SK-N-SH (cell line): ENCODE results near the gene MYF6. TPM values are rescaled to one million over a fixed set of nuclear protein-coding genes. Genes with fewer than 3 reads are reported as not detected.

Experiments
- CTCF ChIA-PET: fragments of 300-600, 350-600 bp; formaldehyde crosslinking; extraction: SDS; loops from one replicate; lab custom pipeline; 2021; lab: Yijun Ruan, JAX
- POLR2A ChIA-PET: fragments of 350-600 bp; sonication (Branson Sonifier 250); formaldehyde crosslinking; extraction: SDS; loops from one replicate; lab custom pipeline; 2020; ENCODE audit warnings: antibody characterized with exemption, inconsistent platforms; lab: Yijun Ruan, JAX
- DNase-seq: peaks from one replicate; pipeline ENCODE4 v3.0.0; 2012
- H2AFZ ChIP-seq: fragments of 200-600 bp; sonication (generic); 2 replicates; pipeline ENCODE4 v1.8.1; 2016; ENCODE audit warnings: antibody characterized with exemption, mild to moderate bottlenecking, low read depth
- H3F3A ChIP-seq: fragments of 200-600 bp; sonication (generic); replicated peaks from 2 replicates; pipeline ENCODE3; 2016; ENCODE audit warnings: antibody characterized with exemption, mild to moderate bottlenecking; ENCODE audit not compliant: insufficient read depth
- H3K27ac ChIP-seq, 2 experiments: fragments of 200-500 bp in 1 of 2; fragments of 200-600 bp in 1 of 2; sonication (Bioruptor generic) in 1 of 2; sonication (generic), shearing (Covaris generic) in 1 of 2; 2 replicates each; pipeline versions ENCODE4 v1.5.1 to v1.6.1; 2014 to 2016; ENCODE audit warnings: low read depth in 2 of 2, inconsistent platforms in 1 of 2, low read length in 1 of 2, mild to moderate bottlenecking in 1 of 2, mixed read lengths in 1 of 2
- H3K27me3 ChIP-seq: fragments of 200-600 bp; sonication (generic), shearing (Covaris generic); 2 replicates; pipeline ENCODE4 v1.6.1; 2016; ENCODE audit warnings: mixed run types; ENCODE audit not compliant: insufficient read depth
- H3K36me3 ChIP-seq, 2 experiments: fragments of 200-500 bp in 1 of 2; fragments of 200-600 bp in 1 of 2; sonication (Bioruptor generic) in 1 of 2; sonication (generic) in 1 of 2; replicated peaks in 1 of 2; 2 replicates each; pipeline versions ENCODE3 to v1.5.1; 2014 to 2016; ENCODE audit warnings: low read length in 1 of 2, mild to moderate bottlenecking in 1 of 2; ENCODE audit not compliant: insufficient read depth in 2 of 2, control insufficient read depth in 1 of 2
- H3K4me1 ChIP-seq, 2 experiments: fragments of 200-500 bp in 1 of 2; fragments of 200-600 bp in 1 of 2; sonication (Bioruptor generic) in 1 of 2; sonication (generic), shearing (Covaris generic) in 1 of 2; 2 replicates each; pipeline versions ENCODE4 v1.5.1 to v1.6.1; 2014 to 2016; ENCODE audit warnings: low read depth in 1 of 2, low read length in 1 of 2, mixed run types in 1 of 2; ENCODE audit not compliant: insufficient read depth in 2 of 2, control insufficient read depth in 1 of 2
- H3K4me2 ChIP-seq: fragments of 200-600 bp; sonication (generic), shearing (Covaris generic); 2 replicates; pipeline ENCODE4 v1.6.1; 2017; ENCODE audit warnings: mixed run types
- H3K4me3 ChIP-seq, 2 experiments: fragments of 200-500 bp in 1 of 2; fragments of 200-600 bp in 1 of 2; sonication (Bioruptor generic) in 1 of 2; sonication (generic), shearing (Covaris generic) in 1 of 2; 2 replicates each; pipeline versions ENCODE4 v1.5.1 to v1.8.1; 2014 to 2016; ENCODE audit warnings: low read depth in 2 of 2, inconsistent platforms in 1 of 2, low read length in 1 of 2, mild to moderate bottlenecking in 1 of 2, mixed read lengths in 1 of 2, moderate library complexity in 1 of 2
- H3K79me2 ChIP-seq: fragments of 200-600 bp; sonication (generic); 2 replicates; pipeline ENCODE4 v1.8.1; 2017; ENCODE audit warnings: mild to moderate bottlenecking; ENCODE audit not compliant: insufficient read depth
- H3K9ac ChIP-seq: fragments of 200-600 bp; sonication (generic); 2 replicates; pipeline ENCODE4 v1.6.1; 2017; ENCODE audit warnings: mixed run types
- H3K9me2 ChIP-seq: fragments of 200-600 bp; sonication (generic); 2 replicates; pipeline ENCODE4 v1.6.1; 2017; ENCODE audit warnings: mixed run types
- H3K9me3 ChIP-seq: fragments of 200-600 bp; sonication (generic); 2 replicates; pipeline ENCODE4 v1.6.1; 2017; ENCODE audit warnings: mixed run types, mild to moderate bottlenecking, moderate library complexity
- H4K20me1 ChIP-seq: fragments of 200-600 bp; sonication (generic); 2 replicates; pipeline ENCODE4 v1.6.1; 2017; ENCODE audit warnings: mild to moderate bottlenecking, mixed run types; ENCODE audit not compliant: insufficient read depth
- CHD2 ChIP-seq: fragments of 150-350 bp; IDR thresholded peaks from 2 replicates; pipeline ENCODE4 v1.6.1; 2018; ENCODE audit warnings: low read length; ENCODE audit not compliant: partially characterized antibody
- EZH2phosphoT487 ChIP-seq: fragments of 200-600 bp; sonication (generic); IDR thresholded peaks from 2 replicates; pipeline ENCODE4 v1.6.1; 2017; ENCODE audit warnings: low read depth, mixed run types, mild to moderate bottlenecking, antibody characterized with exemption, moderate library complexity, borderline replicate concordance
- FOSL2 ChIP-seq: IDR thresholded peaks from 2 replicates; pipeline ENCODE4 v1.4.0; 2012; ENCODE audit warnings: low read depth, mild to moderate bottlenecking, moderate library complexity, borderline replicate concordance
- MAX ChIP-seq: IDR thresholded peaks from 2 replicates; pipeline ENCODE4 v1.4.0; 2012; ENCODE audit warnings: low read depth
- NRF1 ChIP-seq: IDR thresholded peaks from 2 replicates; pipeline ENCODE4 v1.6.1; 2012; ENCODE audit warnings: low read depth, mild to moderate bottlenecking, low read length
- PBX3 ChIP-seq: IDR thresholded peaks from 2 replicates; pipeline ENCODE4; 2012
- POLR2AphosphoS5 ChIP-seq: IDR thresholded peaks from 2 replicates; pipeline ENCODE4 v1.6.1; 2012; ENCODE audit warnings: low read depth, low read length
- REST ChIP-seq: IDR thresholded peaks from 2 replicates; pipeline ENCODE4 v1.6.1; 2012; ENCODE audit warnings: mild to moderate bottlenecking, low read depth, low read length, moderate library complexity
- RFX5 ChIP-seq: IDR thresholded peaks from 2 replicates; pipeline ENCODE4 v1.6.1; 2012; ENCODE audit warnings: mild to moderate bottlenecking, improper control_type of control experiment, low read length
- RXRA ChIP-seq: IDR thresholded peaks from 2 replicates; pipeline ENCODE4 v1.4.0; 2012; ENCODE audit warnings: low read depth, mild to moderate bottlenecking, borderline replicate concordance
- SIN3A ChIP-seq: IDR thresholded peaks from 2 replicates; pipeline ENCODE4 v1.6.1; 2012; ENCODE audit warnings: low read depth, mild to moderate bottlenecking, low read length, moderate library complexity, borderline replicate concordance
- YY1 ChIP-seq: IDR thresholded peaks from 2 replicates; pipeline ENCODE4 v1.4.0; 2012; ENCODE audit warnings: low read depth, mild to moderate bottlenecking
- WGBS: methylation state at CpG from one replicate; pipeline ENCODE4 v1.1.6; 2017; ENCODE audit warnings: low lambda C conversion rate; 5-methylcytosine and 5-hydroxymethylcytosine counted together
- polyA plus RNA-seq, 3 experiments: library from polyadenylated mRNA; depleted of rRNA; stranded (reverse); fragments of >200 nt; gene quantifications; 2 replicates each; pipeline ENCODE4 v1.2.3, GENCODE V29; 2012

Gene MYF6
- not detected in 2 replicates for polyA plus RNA-seq (2012; rRNA removed)
- polyA plus RNA-seq (2012; cell fraction: cytosol; rRNA removed) = not detected in 2 replicates
- not detected in 2 replicates for polyA plus RNA-seq (2012; cell fraction: nucleus; rRNA removed)

- Histone ChIP-seq H3K27me3 (peaks cover 64% of the 10 kb centered on the region), H4K20me1 (no peaks in the 10 kb centered on the region), H3K9me2 (no peaks in the 10 kb centered on the region), H3F3A (no peaks in the 10 kb centered on the region), H3K36me3 (no peaks in the 10 kb centered on the region), H3K9ac (no peak within 1 kb of the TSS), H3K27ac (no peak within 1 kb of the TSS), H3K4me3 (no peak within 1 kb of the TSS), H3K79me2 (no peaks in the 10 kb centered on the region), H2AFZ (no peak within 1 kb of the TSS), H3K9me3 (no peaks in the 10 kb centered on the region), H3K4me1 (0 out of 4 replicates have a peak, but pooled peaks cover 0 to 2% of the 10 kb centered on the region in 2 experiments), H3K4me2 (no peak within 1 kb of the TSS)
- ChIA-PET POLR2A (no interaction called here), CTCF (interaction anchor here (1.5 kb wide), 1 partner anchor 25 kb away, joined by 3 read pairs; no protein-coding TSS in a partner anchor)
- 14% methylated on average over 4 of the region's 4 CpGs for WGBS
- TF ChIP-seq NRF1 (no peak), SIN3A (no peak), REST (no peak), CHD2 (no peak), EZH2phosphoT487 (no peak), MAX (no peak), FOSL2 (no peak), PBX3 (no peak), RXRA (no peak), YY1 (no peak), RFX5 (no peak), POLR2AphosphoS5 (no peak)
- DNase-seq = no peak
Measured at GRCh38 chr12:80707126-80707829, at the start of gene MYF6. Gene MYF6 (plus strand): TSS chr12:80707634. CDS start chr12:80707720, 86 bp downstream.
